Measurements from ENCODE around the gene YBX2.

The YBX2 gene

DNA sequence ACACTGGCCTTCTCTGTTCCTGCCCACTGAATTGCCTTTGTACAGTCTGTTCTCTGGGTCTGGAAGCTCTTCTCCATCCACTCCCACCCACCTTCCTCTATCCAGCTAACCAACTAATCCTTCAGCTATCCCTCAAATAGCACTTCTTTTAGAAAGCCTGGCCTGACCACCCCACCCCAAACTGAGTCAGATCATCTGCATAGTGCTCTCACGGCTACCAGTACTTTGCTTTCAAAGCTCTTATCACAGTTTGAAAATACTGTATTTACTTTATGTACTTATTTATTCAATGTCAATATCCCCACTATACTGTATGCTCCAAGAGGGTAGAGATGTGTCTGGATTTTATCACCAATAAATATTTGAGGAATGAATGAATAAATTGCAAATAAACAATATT lies 27.7 kb downstream of the YBX2 start:
- H3K4me3 ChIP-seq (ENCODE audit: low read depth, low read length), result no peak overlapping the region
- TF ChIP-seq CTCF (IDR thresholded peaks at IDR 0.05; ENCODE audit: borderline replicate concordance, insufficient read depth, low read depth, low read length), result no peak

GRCh38 chr17:7263801-7264078 lies 30.7 kb downstream of the YBX2 start:
- TF ChIP-seq CTCF (IDR thresholded peaks at IDR 0.05; ENCODE audit: borderline replicate concordance, insufficient read depth, low read depth, low read length), result no peak
- H3K4me3 ChIP-seq (ENCODE audit: low read depth, low read length), result no peak overlapping the region

DNA sequence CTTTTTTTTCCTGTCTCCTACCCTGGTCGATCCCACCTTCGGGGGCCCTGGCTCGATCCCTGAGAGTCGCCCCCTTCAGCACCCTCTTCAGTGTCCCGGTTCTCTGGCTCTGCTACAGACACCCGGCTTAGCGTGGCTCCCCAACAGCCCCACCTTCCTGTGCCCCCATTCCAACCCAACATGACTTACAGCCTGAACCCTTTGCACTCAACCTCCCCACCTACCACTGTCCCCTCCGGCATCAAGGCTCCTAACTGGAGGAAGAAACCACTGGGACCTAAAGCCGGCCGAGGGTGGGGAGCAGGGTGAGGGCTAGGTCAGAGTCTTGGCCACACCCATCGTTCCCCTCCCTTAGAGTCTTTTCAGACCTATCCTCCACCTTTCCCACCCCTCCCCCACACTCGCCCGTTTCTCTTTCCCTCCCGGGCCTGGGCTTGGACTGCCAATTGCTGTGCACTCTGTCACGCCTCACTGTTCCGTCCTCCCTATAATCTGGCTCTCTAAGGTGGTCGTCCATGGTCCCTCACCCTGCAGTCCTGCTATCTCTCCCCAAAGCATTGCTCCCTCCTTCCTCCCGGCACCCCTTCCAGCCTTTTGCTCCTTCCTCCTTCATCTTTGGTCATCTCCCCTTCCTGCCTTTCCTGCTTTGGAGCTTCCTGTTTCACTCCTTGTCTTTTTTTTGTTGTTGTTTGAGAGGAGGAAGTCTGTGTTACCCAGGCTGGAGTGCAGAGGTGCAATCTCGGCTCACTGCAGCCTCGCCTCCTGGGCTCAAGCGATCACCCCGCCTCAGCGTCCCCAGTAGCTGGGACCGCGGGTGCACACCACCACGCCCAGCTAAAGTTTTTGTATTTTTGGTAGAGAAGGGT lies 31.3 kb downstream of the YBX2 start:
- no peak overlapping the region for H3K4me3 ChIP-seq (ENCODE audit: low read depth, low read length)

DNA sequence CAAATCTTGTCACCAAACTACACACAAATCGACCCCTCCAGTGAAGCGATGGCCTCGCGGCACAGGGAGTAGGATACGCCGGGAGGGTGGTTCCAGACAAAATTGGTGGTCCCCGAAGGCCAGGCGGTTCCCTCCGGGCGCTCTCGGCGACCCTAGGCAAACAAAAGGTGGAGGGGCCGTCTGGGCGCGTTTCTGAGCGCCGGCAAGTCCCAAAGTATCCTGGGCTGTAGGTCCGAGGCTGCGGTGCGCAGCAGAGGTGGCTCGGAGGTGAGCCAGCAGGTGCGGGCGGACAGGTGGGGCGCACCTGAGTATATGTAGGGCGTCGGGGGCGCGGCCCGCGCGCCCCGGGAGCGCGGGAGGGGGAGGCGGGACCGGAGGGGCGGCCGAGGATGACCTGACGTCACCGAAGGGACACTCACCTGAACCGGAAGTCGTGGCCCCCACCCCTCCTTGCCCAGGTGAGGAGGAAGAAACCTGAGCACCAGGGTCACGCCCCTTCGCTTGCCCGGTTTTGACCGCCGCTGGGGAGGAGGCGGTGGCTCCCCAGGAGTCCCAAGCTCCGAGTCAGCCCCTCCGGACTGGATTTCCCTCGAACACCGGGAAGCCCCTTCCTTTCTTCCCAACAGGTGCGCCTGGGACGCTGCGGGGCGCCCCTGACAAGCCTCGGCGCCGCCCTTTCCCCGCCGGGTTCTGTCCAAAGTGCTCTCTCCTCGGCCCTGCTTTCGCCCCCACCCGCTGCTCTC lies 32.1 kb downstream of the YBX2 start, which contains the start of gene CLDN7:
CLDN7 (minus strand) TSS at position 287 of the 743 bp plus-strand sequence. CDS start 435 bp downstream, outside the sequence.
- H3K4me3 ChIP-seq (ENCODE audit: low read depth, low read length), result peak within 1 kb of the TSS; percentile 40
- no peak for TF ChIP-seq CTCF (IDR thresholded peaks at IDR 0.05; ENCODE audit: borderline replicate concordance, insufficient read depth, low read depth, low read length)

More for the DNA sequence above, 31.3 kb downstream of the YBX2 start:
- no peak for TF ChIP-seq CTCF (IDR thresholded peaks at IDR 0.05; ENCODE audit: borderline replicate concordance, insufficient read depth, low read depth, low read length)

DNA sequence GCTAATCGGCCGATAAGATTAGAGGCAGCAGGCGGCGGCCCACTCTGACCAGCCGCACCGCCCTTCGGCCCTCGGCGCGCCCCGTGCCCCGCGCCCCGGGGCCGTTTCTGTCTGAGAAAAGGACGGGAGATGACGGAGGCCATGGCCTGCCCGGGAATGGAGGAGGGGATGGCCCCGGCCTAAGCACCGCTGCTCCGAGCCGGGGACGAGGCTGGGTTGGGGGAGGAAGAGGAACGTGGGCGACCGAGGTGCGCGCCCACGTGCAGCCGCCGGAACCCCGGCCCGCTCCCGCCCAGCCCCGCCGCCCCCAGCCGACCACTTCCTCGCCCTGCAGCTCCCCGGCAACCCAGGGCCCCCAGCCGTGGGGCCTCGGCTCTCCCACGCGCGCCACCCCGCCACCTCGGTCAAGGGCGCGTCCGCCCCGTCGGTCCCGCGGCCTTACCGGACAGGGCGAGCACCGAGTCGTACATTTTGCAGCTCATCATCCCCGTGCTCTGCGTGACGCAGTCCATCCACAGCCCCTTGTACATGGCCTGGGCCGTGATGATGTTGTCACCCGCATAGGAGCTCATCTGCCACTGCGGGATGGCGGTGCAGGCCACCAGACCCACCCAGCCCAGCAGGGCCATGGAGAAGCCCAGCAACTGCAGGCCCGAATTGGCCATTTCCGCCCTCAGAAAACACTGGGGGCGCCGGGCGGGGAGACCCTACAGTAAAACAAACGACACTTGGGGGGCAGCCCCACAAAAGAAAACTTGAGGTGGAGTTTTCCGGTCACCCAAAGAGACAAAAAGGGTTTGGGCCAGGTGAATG lies 32.9 kb downstream of the YBX2 start:
- peak overlapping the region; percentile 40 for H3K4me3 ChIP-seq (ENCODE audit: low read depth, low read length)
- no peak for TF ChIP-seq CTCF (IDR thresholded peaks at IDR 0.05; ENCODE audit: borderline replicate concordance, insufficient read depth, low read depth, low read length)

DNA sequence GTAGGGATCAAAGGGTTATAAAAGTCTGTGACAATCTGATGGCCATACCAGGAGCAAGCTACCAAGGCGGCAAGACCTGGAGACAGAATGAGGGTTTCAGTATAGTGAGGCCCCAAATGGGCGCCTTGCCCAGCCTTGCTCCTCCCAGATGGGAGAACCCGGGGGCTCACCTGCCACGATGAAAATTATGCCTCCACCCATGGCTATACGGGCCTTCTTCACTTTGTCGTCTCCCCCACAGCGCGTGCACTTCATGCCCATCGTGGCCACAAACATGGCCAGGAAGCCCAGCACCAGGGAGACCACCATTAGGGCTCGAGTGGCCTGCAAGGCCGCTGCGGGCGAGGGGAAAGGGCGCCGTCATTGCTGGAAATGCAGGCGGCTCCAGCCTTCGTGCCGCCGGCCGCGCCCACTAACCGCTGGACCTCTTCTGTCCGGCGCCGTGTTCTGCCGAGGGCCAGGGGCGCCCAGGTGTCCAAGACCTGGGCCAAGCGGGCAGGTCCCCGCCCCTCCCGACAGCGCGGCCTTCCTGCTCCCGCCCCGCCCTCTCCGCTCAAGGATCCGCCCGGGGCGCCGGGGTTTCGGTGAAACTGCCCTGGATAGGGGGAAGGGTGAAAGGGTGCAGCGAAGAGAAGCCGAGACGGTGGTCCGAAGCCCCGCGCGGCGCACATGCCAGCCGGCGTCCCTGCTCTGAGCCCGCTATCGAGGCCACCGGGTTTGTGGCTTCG lies 33.6 kb downstream of the YBX2 start:
- H3K4me3 ChIP-seq (ENCODE audit: low read depth, low read length), result peak overlapping the region; percentile 40
- no peak for TF ChIP-seq CTCF (IDR thresholded peaks at IDR 0.05; ENCODE audit: borderline replicate concordance, insufficient read depth, low read depth, low read length)
